ENCODE results near the gene RNF212B. TPM values are rescaled to one million over a fixed set of nuclear protein-coding genes. Genes with fewer than 3 reads are reported as not detected.
"Not testable (repeated sequence)": the region's sequence is repeated elsewhere in the genome, so short reads cannot be mapped to it uniquely, and the experiment has no call there.

The RNF212B gene, protein sequence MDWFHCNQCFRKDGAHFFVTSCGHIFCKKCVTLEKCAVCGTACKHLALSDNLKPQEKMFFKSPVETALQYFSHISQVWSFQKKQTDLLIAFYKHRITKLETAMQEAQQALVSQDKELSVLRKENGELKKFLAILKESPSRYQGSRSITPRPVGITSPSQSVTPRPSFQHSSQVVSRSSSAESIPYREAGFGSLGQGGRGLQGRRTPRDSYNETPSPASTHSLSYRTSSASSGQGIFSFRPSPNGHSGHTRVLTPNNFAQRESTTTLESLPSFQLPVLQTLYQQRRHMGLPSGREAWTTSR
- total RNA-seq (not detected), polyA plus RNA-seq (not detected)
- long read RNA-seq, donor 1, result 0 reads
- long read RNA-seq, donor 2, result 0 reads
- long read RNA-seq, donor 3, partial matches to known transcripts, result 0 of 2 reads
- long read RNA-seq, donor 3, other reads (novel, unspliced or antisense), result 2 of 2 reads

DNA sequence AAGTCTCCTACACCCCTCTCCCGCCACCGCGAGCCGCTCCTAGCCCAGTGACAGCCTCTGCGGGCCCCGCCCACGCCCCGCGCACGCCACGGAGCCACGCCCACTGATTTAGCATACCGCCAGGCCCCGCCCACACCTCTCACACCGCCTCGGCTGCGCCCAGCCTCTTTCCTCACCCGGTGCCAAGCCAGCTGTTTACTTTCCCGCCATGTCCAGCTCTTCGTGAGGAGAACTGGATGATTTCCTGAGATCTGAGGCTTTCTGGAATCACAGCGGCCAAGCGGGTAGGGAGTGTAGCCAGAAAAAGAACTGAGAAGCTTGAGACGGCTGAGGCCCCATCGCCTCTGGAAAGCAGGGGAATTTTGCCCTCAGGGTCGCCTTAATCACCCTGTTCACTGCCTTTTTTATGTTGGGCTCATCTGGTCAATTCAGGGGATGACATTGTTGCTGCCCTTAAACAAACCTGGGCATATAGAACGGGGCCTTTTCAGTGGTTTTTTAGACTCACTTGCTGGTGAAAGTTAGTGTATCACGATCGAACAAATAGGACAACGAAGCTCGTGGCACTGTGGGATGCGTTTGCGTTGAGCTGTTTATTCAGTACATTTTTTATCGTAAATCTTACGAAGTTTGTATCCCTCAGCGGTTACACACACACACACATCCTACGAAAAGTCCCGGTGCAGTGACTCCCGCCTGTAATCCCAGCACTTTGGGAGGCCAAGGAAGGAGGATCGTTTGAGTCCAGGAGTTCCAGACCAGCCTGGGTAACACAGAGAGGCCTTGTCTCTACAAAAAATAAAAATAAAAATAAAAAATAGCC, at the start of gene RNF212B:
Gene RNF212B (plus strand): TSS at position 165 of the 823 bp plus-strand sequence. CDS start 2,410 bp downstream, outside the sequence.
- Histone ChIP-seq H3K9me3 (no peaks in the 10 kb centered on the region), H3K27ac (peak within 1 kb of the TSS in 1 of 2 donors; percentile 13), H3K27me3 (no peaks in the 10 kb centered on the region), H3K4me3 (peak within 1 kb of the TSS; percentile 21), H3K4me1 (ENCODE audit: insufficient read depth) (no peaks in the 10 kb centered on the region), H3K36me3 (no peaks in the 10 kb centered on the region)
- intact Hi-C loops (cut with DNase I), result no loop called here
- DNase-seq, result peak; percentile 92 to 95 (median 93)
- WGBS, 3 donors, result 16 to 20% (median 17%) methylated on average over 39 of the region's 39 CpGs
- TF ChIP-seq POLR2A (IDR thresholded peaks at IDR 0.05) (no peak), EP300 (IDR thresholded peaks at IDR 0.05) (no peak)
- TF ChIP-seq, protein P1, sequence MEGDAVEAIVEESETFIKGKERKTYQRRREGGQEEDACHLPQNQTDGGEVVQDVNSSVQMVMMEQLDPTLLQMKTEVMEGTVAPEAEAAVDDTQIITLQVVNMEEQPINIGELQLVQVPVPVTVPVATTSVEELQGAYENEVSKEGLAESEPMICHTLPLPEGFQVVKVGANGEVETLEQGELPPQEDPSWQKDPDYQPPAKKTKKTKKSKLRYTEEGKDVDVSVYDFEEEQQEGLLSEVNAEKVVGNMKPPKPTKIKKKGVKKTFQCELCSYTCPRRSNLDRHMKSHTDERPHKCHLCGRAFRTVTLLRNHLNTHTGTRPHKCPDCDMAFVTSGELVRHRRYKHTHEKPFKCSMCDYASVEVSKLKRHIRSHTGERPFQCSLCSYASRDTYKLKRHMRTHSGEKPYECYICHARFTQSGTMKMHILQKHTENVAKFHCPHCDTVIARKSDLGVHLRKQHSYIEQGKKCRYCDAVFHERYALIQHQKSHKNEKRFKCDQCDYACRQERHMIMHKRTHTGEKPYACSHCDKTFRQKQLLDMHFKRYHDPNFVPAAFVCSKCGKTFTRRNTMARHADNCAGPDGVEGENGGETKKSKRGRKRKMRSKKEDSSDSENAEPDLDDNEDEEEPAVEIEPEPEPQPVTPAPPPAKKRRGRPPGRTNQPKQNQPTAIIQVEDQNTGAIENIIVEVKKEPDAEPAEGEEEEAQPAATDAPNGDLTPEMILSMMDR (IDR thresholded peaks at IDR 0.05), result no peak

DNA sequence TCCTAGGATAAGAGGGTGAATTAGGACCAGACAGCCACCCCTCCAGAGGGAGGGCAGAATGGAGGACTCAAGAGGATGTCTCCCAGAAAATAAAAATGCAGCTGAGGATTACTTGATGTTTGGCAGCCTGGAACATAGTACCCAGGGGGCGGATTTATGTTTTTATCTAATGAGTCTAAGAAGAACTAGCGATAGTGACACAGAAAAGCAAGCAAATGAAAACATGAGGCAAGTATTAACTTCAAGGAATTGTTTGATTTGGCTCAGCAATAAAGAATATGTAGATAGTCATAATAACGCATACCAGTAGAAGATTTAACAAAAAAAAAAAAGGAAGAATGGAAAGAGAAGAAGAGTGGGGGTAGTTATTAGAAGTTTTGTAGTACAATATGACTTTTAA, 44.3 kb upstream of the RNF212B start:
- H3K4me1 ChIP-seq (ENCODE audit: insufficient read depth), result no peaks in the 10 kb centered on the region
- no peak for DNase-seq
- H3K9me3 ChIP-seq, result no peaks in the 10 kb centered on the region
- H3K27ac ChIP-seq, result no peak overlapping the region
- intact Hi-C loops (cut with DNase I), result no loop called here
- no peak overlapping the region for H3K4me3 ChIP-seq
- no peaks in the 10 kb centered on the region for H3K27me3 ChIP-seq
- H3K36me3 ChIP-seq, result no peaks in the 10 kb centered on the region
- TF ChIP-seq, protein P1 (IDR thresholded peaks at IDR 0.05), result no peak
- TF ChIP-seq EP300 (IDR thresholded peaks at IDR 0.05), result no peak
- no peak for TF ChIP-seq POLR2A (IDR thresholded peaks at IDR 0.05)
- 5 to 15% (median 5%) methylated on average over 3 of the region's 3 CpGs for WGBS, 3 donors

DNA sequence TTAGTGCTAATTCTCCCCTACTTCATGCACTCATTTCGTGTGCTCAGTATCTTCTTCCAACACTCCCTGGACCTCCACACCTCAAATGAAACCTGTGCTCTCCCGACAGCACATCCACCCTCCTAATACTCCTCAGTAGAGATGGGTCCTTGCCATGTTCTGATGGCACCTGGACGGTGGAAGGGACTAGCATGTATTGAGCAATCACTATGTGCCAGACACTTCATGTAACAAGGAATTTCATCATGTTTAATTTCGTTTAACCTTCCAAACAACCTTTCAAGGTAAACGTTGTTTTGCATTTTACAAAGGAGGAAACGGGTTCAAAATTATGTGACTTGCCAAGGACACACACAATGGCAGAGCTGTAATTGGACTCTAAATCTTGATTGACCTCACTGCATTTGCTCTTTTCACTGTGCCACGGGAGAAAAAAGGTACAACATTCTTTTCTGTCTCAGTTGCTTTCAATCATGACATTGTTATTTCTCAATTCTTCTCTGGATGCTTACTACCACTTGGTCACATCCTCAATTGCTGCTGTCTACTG, 42.1 kb upstream of the RNF212B start:
- H3K4me1 ChIP-seq (ENCODE audit: insufficient read depth), result no peaks in the 10 kb centered on the region
- DNase-seq, result no peak
- no peaks in the 10 kb centered on the region for H3K27me3 ChIP-seq
- 69 to 76% (median 74%) methylated on average over 7 of the region's 7 CpGs for WGBS, 3 donors
- H3K4me3 ChIP-seq, result no peak overlapping the region
- no peak overlapping the region for H3K27ac ChIP-seq
- intact Hi-C loops (cut with DNase I), result no loop called here
- H3K9me3 ChIP-seq, result no peaks in the 10 kb centered on the region
- TF ChIP-seq POLR2A (IDR thresholded peaks at IDR 0.05) (no peak), EP300 (IDR thresholded peaks at IDR 0.05) (no peak)
- TF ChIP-seq, protein P1 (IDR thresholded peaks at IDR 0.05), result no peak
- H3K36me3 ChIP-seq, result no peaks in the 10 kb centered on the region

DNA sequence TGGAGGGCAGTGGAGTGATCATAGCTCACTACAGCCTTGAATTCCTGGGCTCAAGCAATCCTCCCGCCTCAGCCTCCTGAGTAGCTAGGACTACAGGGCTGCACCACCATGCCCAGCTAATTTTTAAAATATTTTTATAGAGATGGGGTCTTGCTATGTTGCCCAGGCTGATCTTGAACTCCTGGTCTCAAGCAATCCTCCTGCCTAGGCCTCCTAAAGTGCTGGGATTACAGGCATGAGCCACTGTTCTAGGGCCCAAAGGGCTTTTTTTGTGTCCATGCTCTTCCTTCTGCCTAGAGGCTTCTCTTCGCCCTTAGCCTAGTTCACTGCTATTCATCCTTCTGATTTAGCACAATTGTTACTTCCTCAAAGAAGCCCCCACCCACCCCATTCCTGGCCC, 41.2 kb upstream of the RNF212B start:
- H3K27me3 ChIP-seq; H3K27ac ChIP-seq; DNase-seq; intact Hi-C loops (cut with DNase I); H3K9me3 ChIP-seq; H3K36me3 ChIP-seq; H3K4me3 ChIP-seq; H3K4me1 ChIP-seq (ENCODE audit: insufficient read depth): not testable (repeated sequence)
- 88 to 98% (median 94%) methylated on average over 2 of the region's 2 CpGs for WGBS, 3 donors

DNA sequence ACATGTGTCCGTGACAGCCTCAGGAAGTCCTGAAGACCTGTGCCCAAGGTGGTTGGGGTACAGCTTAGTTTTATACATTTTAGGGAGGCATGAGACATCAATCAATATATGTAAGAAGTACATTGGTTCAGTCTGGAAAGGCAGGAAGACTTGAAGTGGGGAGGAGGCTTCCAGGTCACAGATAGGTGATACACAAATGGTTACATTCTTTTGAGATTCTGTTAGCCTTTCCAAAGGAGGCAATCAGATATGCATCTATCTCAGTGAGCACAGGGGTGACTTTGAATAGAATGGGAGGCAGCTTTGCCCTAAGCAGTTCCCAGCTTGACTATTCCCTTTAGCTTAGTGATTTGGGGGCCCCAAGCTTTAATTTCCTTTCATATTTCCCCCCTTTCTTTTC, 38.6 kb upstream of the RNF212B start:
- H3K27ac ChIP-seq; intact Hi-C loops (cut with DNase I); H3K4me3 ChIP-seq; DNase-seq; H3K4me1 ChIP-seq (ENCODE audit: insufficient read depth); H3K36me3 ChIP-seq; H3K9me3 ChIP-seq; H3K27me3 ChIP-seq: not testable (repeated sequence)
- WGBS, 3 donors, result 89 to 96% (median 92%) methylated on average over 1 of the region's 1 CpG
